Neuronal stem cell (in vitro differentiated cells): ENCODE data around the gene NKAIN4.

Source experiments
- DNase-seq: peaks from one replicate; pipeline ENCODE4 v3.0.0-alpha.2; 2013; ENCODE audit warnings: low spot score
- H2AFZ ChIP-seq: one replicate; pipeline ENCODE4 v1.6.1; 2013; ENCODE audit warnings: mild to moderate bottlenecking, low read length, inconsistent platforms
- H2AK5ac ChIP-seq: 2 replicates; pipeline ENCODE4 v1.6.1; 2013; ENCODE audit warnings: low read depth, mild to moderate bottlenecking, inconsistent platforms, low read length, moderate library complexity, mixed read lengths
- H2BK120ac ChIP-seq: 2 replicates; pipeline ENCODE4 v1.6.1; 2013; ENCODE audit warnings: low read depth, mild to moderate bottlenecking, inconsistent platforms, low read length, moderate library complexity, mixed read lengths
- H2BK12ac ChIP-seq: one replicate; pipeline ENCODE4 v1.6.1; 2013; ENCODE audit warnings: low read length, inconsistent platforms
- H2BK15ac ChIP-seq: 2 replicates; pipeline ENCODE4 v1.6.1; 2013; ENCODE audit warnings: mild to moderate bottlenecking, low read length, inconsistent platforms, mixed read lengths
- H2BK5ac ChIP-seq: one replicate; pipeline ENCODE4 v1.6.1; 2013; ENCODE audit warnings: inconsistent platforms, mild to moderate bottlenecking, low read length, moderate library complexity
- H3K14ac ChIP-seq: one replicate; pipeline ENCODE4 v1.6.1; 2013; ENCODE audit warnings: low read length, inconsistent platforms
- H3K18ac ChIP-seq: 2 replicates; pipeline ENCODE4 v1.6.1; 2013; ENCODE audit warnings: low read length, inconsistent platforms
- H3K23ac ChIP-seq: 2 replicates; pipeline ENCODE4 v1.6.1; 2013; ENCODE audit warnings: low read depth, mild to moderate bottlenecking, mixed read lengths, low read length, inconsistent platforms; ENCODE audit not compliant: poor library complexity
- H3K27ac ChIP-seq: replicated peaks from 3 replicates; pipeline ENCODE4 v1.5.1; 2013; ENCODE audit warnings: low read length, inconsistent platforms
- H3K27me3 ChIP-seq, 3 experiments: 2 replicates each; pipeline ENCODE4 v1.6.1; 2013; ENCODE audit warnings: low read length in 3 of 3, mild to moderate bottlenecking in 2 of 3, inconsistent platforms in 1 of 3, low read depth in 1 of 3, mixed read lengths in 1 of 3, moderate library complexity in 1 of 3; ENCODE audit not compliant: control insufficient read depth in 3 of 3, insufficient read depth in 3 of 3
- H3K36me3 ChIP-seq, 2 donors: replicated peaks in 1 of 2; 2 replicates each; pipeline ENCODE4 v1.6.1; 2013; ENCODE audit warnings: low read length in 2 of 2; ENCODE audit not compliant: control insufficient read depth in 2 of 2, insufficient read depth in 2 of 2
- H3K4ac ChIP-seq: 2 replicates; pipeline ENCODE4 v1.6.1; 2013; ENCODE audit warnings: inconsistent platforms, mild to moderate bottlenecking, low read length, moderate library complexity
- H3K4me1 ChIP-seq, 2 donors: 1 replicate in 1 of 2; 2 replicates in 1 of 2; pipeline ENCODE4 v1.6.1; 2013; ENCODE audit warnings: low read length in 2 of 2, low read depth in 1 of 2; ENCODE audit not compliant: control insufficient read depth in 2 of 2, insufficient read depth in 1 of 2
- H3K4me2 ChIP-seq: one replicate; pipeline ENCODE4 v1.6.1; 2013; ENCODE audit warnings: mild to moderate bottlenecking, low read length, inconsistent platforms; ENCODE audit not compliant: insufficient read depth, poor library complexity, severe bottlenecking
- H3K4me3 ChIP-seq, 2 donors: 2 replicates each; pipeline ENCODE4 v1.5.1; 2013; ENCODE audit warnings: low read length in 2 of 2, mild to moderate bottlenecking in 2 of 2, inconsistent platforms in 1 of 2, moderate library complexity in 1 of 2
- H3K79me1 ChIP-seq: one replicate; pipeline ENCODE4 v1.6.1; 2013; ENCODE audit warnings: low read depth, mild to moderate bottlenecking, inconsistent platforms, low read length, moderate library complexity
- H3K9ac ChIP-seq: one replicate; pipeline ENCODE4 v1.6.1; 2013; ENCODE audit warnings: mild to moderate bottlenecking, low read depth, low read length, inconsistent platforms; ENCODE audit not compliant: poor library complexity
- H3K9me3 ChIP-seq, 2 donors: replicated peaks in 1 of 2; 2 replicates each; pipeline versions ENCODE3 to v1.6.1; 2013; ENCODE audit warnings: low read length in 2 of 2, mild to moderate bottlenecking in 2 of 2, inconsistent platforms in 1 of 2, low read depth in 1 of 2, mixed read lengths in 1 of 2, moderate library complexity in 1 of 2; ENCODE audit not compliant: control insufficient read depth in 2 of 2, insufficient read depth in 1 of 2
- H4K8ac ChIP-seq: one replicate; pipeline ENCODE4 v1.6.1; 2013; ENCODE audit warnings: low read depth, mild to moderate bottlenecking, inconsistent platforms, low read length, moderate library complexity
- H4K91ac ChIP-seq: one replicate; pipeline ENCODE4 v1.6.1; 2013; ENCODE audit warnings: low read length, low read depth, mild to moderate bottlenecking, inconsistent platforms; ENCODE audit not compliant: poor library complexity
- WGBS, 2 donors: extraction: QIAGEN DNeasy Blood & Tissue Kit; methylation state at CpG; one replicate each; pipeline ENCODE4 v1.1.7; 2013; ENCODE audit warnings: missing lambda C conversion rate in 2 of 2, mixed read lengths in 1 of 2; ENCODE audit not compliant: insufficient read length in 2 of 2, insufficient replicate concordance in 1 of 2; ENCODE audit errors: extremely low coverage in 2 of 2; 5-methylcytosine and 5-hydroxymethylcytosine counted together

NKAIN4 gene

GRCh38 chr20:63269724-63270123, 15.5 kb upstream of the NKAIN4 start:
- Histone ChIP-seq H3K14ac (no peak overlapping the region), H3K23ac (peak overlapping the region; percentile 25), H3K4ac (no peak overlapping the region), H2BK120ac (no peak overlapping the region), H3K4me3 (peak overlapping the region in 1 of 2 donors; percentile 13), H2AK5ac (peak overlapping the region; percentile 2), H3K18ac (no peak overlapping the region), H2AFZ (no peak overlapping the region), H3K27ac (no peak overlapping the region), H2BK12ac (no peak overlapping the region), H3K4me1 (peaks cover 4 to 39% of the 10 kb centered on the region in 2 donors), H3K9ac (no peak overlapping the region), H4K8ac (no peak overlapping the region), H3K36me3 (peaks cover 0 to 4% of the 10 kb centered on the region in 2 donors), H2BK15ac (no peak overlapping the region), H3K9me3 (no peaks in the 10 kb centered on the region), H3K79me1 (peaks cover 9% of the 10 kb centered on the region), H4K91ac (no peak overlapping the region), H2BK5ac (no peak overlapping the region), H3K4me2 (no peak overlapping the region), H3K27me3 (no peaks in the 10 kb centered on the region)
- no CpG with 5 or more reads among the region's 9 CpGs for WGBS, 2 donors
- no peak for DNase-seq

- H3K18ac ChIP-seq = peak overlapping the region; percentile 29
- H3K27ac ChIP-seq = no peak overlapping the region
- no peak overlapping the region for H3K4me3 ChIP-seq
- no peak overlapping the region for H3K23ac ChIP-seq
- H2AK5ac ChIP-seq = peak overlapping the region; percentile 14
- H2BK120ac ChIP-seq = no peak overlapping the region
- H4K91ac ChIP-seq = no peak overlapping the region
- no peak for DNase-seq
- no peak overlapping the region for H3K4ac ChIP-seq
- H3K9ac ChIP-seq = peak overlapping the region; percentile 32
- H3K14ac ChIP-seq = no peak overlapping the region
- no peak overlapping the region for H2AFZ ChIP-seq
- WGBS, 2 donors = no CpG with 5 or more reads among the region's 18 CpGs
- H3K36me3 ChIP-seq = peaks cover 0 to 4% of the 10 kb centered on the region in 2 donors
- H2BK15ac ChIP-seq = peak overlapping the region; percentile 51
- no peak overlapping the region for H4K8ac ChIP-seq
- H3K27me3 ChIP-seq = no peaks in the 10 kb centered on the region
- no peaks in the 10 kb centered on the region for H3K9me3 ChIP-seq
- H3K4me1 ChIP-seq = peaks cover 3 to 44% of the 10 kb centered on the region in 2 donors
- H3K79me1 ChIP-seq = peaks cover 6% of the 10 kb centered on the region
- no peak overlapping the region for H3K4me2 ChIP-seq
- H2BK12ac ChIP-seq = no peak overlapping the region
- peak overlapping the region; percentile 70 for H2BK5ac ChIP-seq
Measured at GRCh38 chr20:63268671-63269439, 14.6 kb upstream of the NKAIN4 start.

GRCh38 chr20:63268256-63268655, 14.0 kb upstream of the NKAIN4 start:
- no peak overlapping the region for H3K23ac ChIP-seq

GRCh38 chr20:63267691-63268090, 13.4 kb upstream of the NKAIN4 start:
- H3K14ac ChIP-seq = no peak overlapping the region
- H2BK15ac ChIP-seq = no peak overlapping the region
- no peak overlapping the region for H2BK5ac ChIP-seq
- no peak overlapping the region for H3K4me3 ChIP-seq
- H2BK12ac ChIP-seq = no peak overlapping the region
- no peak overlapping the region for H3K18ac ChIP-seq
- H3K4me2 ChIP-seq = no peak overlapping the region
- no peak overlapping the region for H3K4ac ChIP-seq
- no CpG with 5 or more reads among the region's 9 CpGs for WGBS, 2 donors
- no peak overlapping the region for H3K27ac ChIP-seq
- H3K27me3 ChIP-seq = no peaks in the 10 kb centered on the region
- no peak overlapping the region for H3K23ac ChIP-seq
- no peak overlapping the region for H2AFZ ChIP-seq
- peaks cover 2% of the 10 kb centered on the region for H3K79me1 ChIP-seq
- peaks cover 0 to 43% of the 10 kb centered on the region in 2 donors for H3K4me1 ChIP-seq
- no peak overlapping the region for H4K8ac ChIP-seq
- no peak overlapping the region for H4K91ac ChIP-seq
- no peak overlapping the region for H3K9ac ChIP-seq
- no peak for DNase-seq
- no peak overlapping the region for H2AK5ac ChIP-seq
- no peaks in the 10 kb centered on the region for H3K9me3 ChIP-seq
- H3K36me3 ChIP-seq = peaks cover 0 to 4% of the 10 kb centered on the region in 2 donors
- no peak overlapping the region for H2BK120ac ChIP-seq

More at GRCh38 chr20:63268256-63268655, 14.0 kb upstream of the NKAIN4 start:
- H2AK5ac ChIP-seq = peak overlapping the region; percentile 14
- no peak overlapping the region for H3K4ac ChIP-seq
- H3K4me1 ChIP-seq = peaks cover 0 to 39% of the 10 kb centered on the region in 2 donors
- H4K91ac ChIP-seq = no peak overlapping the region
- no peaks in the 10 kb centered on the region for H3K27me3 ChIP-seq
- no peak overlapping the region for H2BK15ac ChIP-seq
- H4K8ac ChIP-seq = no peak overlapping the region
- H3K4me3 ChIP-seq = no peak overlapping the region
- H3K9ac ChIP-seq = no peak overlapping the region
- H3K14ac ChIP-seq = no peak overlapping the region
- no peak overlapping the region for H2BK5ac ChIP-seq
- no peak overlapping the region for H3K18ac ChIP-seq
- no peak overlapping the region for H3K27ac ChIP-seq
- no peak overlapping the region for H2BK120ac ChIP-seq
- peaks cover 0 to 4% of the 10 kb centered on the region in 2 donors for H3K36me3 ChIP-seq
- peaks cover 4% of the 10 kb centered on the region for H3K79me1 ChIP-seq
- DNase-seq = no peak
- H2BK12ac ChIP-seq = no peak overlapping the region
- no peaks in the 10 kb centered on the region for H3K9me3 ChIP-seq
- no peak overlapping the region for H2AFZ ChIP-seq
- no CpG with 5 or more reads among the region's 7 CpGs for WGBS, 2 donors
- H3K4me2 ChIP-seq = no peak overlapping the region
